Fibroblast of skin of abdomen (primary cell): ENCODE measurements around the gene BCAS3.
A peak's percentile ranks its signal among the peaks of the same experiment; 100 is the strongest.

ENCODE experiments used
- DNase-seq: peaks from one replicate; pipeline ENCODE4 v3.0.0-alpha.2; 2013

BCAS3 gene

GRCh38 chr17:61306003-61306402, 628.4 kb downstream of the BCAS3 start:
- DNase-seq: no peak

- DNase-seq: peak; percentile 98
Measured at GRCh38 chr17:61307905-61308886, 630.5 kb downstream of the BCAS3 start.

GRCh38 chr17:61309362-61310256, 632.0 kb downstream of the BCAS3 start:
- peak; percentile 89 for DNase-seq

- no peak for DNase-seq
Measured at GRCh38 chr17:61310590-61310989, 632.9 kb downstream of the BCAS3 start.

GRCh38 chr17:61312406-61313295, 635.0 kb downstream of the BCAS3 start:
- DNase-seq: no peak

GRCh38 chr17:61313461-61314326, 636.0 kb downstream of the BCAS3 start:
- DNase-seq: no peak

- peak; percentile 54 for DNase-seq
Measured at GRCh38 chr17:61314368-61315078, 636.9 kb downstream of the BCAS3 start.

- no peak for DNase-seq
Measured at GRCh38 chr17:61316633-61317032, 639.0 kb downstream of the BCAS3 start.

GRCh38 chr17:61317779-61318178, 640.1 kb downstream of the BCAS3 start:
- DNase-seq: no peak

GRCh38 chr17:61318684-61319098, 641.0 kb downstream of the BCAS3 start:
- no peak for DNase-seq

- DNase-seq: no peak
Measured at GRCh38 chr17:61321344-61321743, 643.7 kb downstream of the BCAS3 start.

GRCh38 chr17:61322325-61323002, 644.8 kb downstream of the BCAS3 start:
- no peak for DNase-seq

GRCh38 chr17:61323003-61323908, 645.6 kb downstream of the BCAS3 start:
- no peak for DNase-seq

GRCh38 chr17:61323909-61324868, 646.5 kb downstream of the BCAS3 start:
- DNase-seq: no peak

- DNase-seq: no peak
Measured at GRCh38 chr17:61324950-61325349, 647.3 kb downstream of the BCAS3 start.

- peak; percentile 62 for DNase-seq
Measured at GRCh38 chr17:61325382-61326073, 647.9 kb downstream of the BCAS3 start.

- DNase-seq: no peak
Measured at GRCh38 chr17:61326330-61326729, 648.7 kb downstream of the BCAS3 start.
